Endothelial cell of umbilical vein (primary cell): ENCODE measurements around the gene GDPD4. TPM values are rescaled to one million over a fixed set of nuclear protein-coding genes. Genes with fewer than 3 reads are reported as not detected.

Experiments
- BruUV-seq: library from RNA; stranded (reverse); fragments of 400-500 nt; replicated peaks from 2 replicates; lab custom pipeline; 2021; lab: Mats Ljungman, UMichigan
- CTCF ChIA-PET: fragments of 300-600, 350-600 bp; sonication (Branson Sonifier 250); formaldehyde crosslinking; loops from one replicate; lab custom pipeline; 2021; ENCODE audit warnings: antibody characterized with exemption, inconsistent platforms; lab: Charles Lee
- POLR2A ChIA-PET: fragments of 300-600, 350-600 bp; sonication (Branson Sonifier 250); formaldehyde crosslinking; loops from one replicate; lab custom pipeline; 2021; ENCODE audit warnings: antibody characterized with exemption, inconsistent platforms; lab: Charles Lee
- DNase-seq: peaks from one replicate; pipeline ENCODE4 v3.0.0-alpha.2; 2011; ENCODE audit warnings: low read depth, low spot score
- FAIRE-seq: peaks from 2 replicates; lab custom pipeline; 2011; peaks lifted over from hg19 to GRCh38; lab: Jason Lieb, UNC
- H2AFZ ChIP-seq: 2 replicates; pipeline ENCODE4 v1.6.0; 2012; ENCODE audit warnings: low read depth, low read length, control low read depth, inconsistent platforms
- H3K27ac ChIP-seq: 2 replicates; pipeline ENCODE4 v1.5.1; 2011; ENCODE audit warnings: low read depth, mild to moderate bottlenecking, control low read depth, low read length, moderate library complexity; ENCODE audit not compliant: insufficient read depth
- H3K27me3 ChIP-seq, 2 experiments: 2 replicates each; pipeline versions ENCODE4 v1.6.0 to v1.6.1; 2011; ENCODE audit warnings: low read length in 2 of 2, mixed read lengths in 1 of 2; ENCODE audit not compliant: control insufficient read depth in 2 of 2, insufficient read depth in 2 of 2
- H3K36me3 ChIP-seq, 2 experiments: 2 replicates in 1 of 2; 3 replicates in 1 of 2; pipeline ENCODE4 v1.5.1; 2011; ENCODE audit warnings: low read length in 2 of 2, mild to moderate bottlenecking in 1 of 2, moderate library complexity in 1 of 2; ENCODE audit not compliant: control insufficient read depth in 2 of 2, insufficient read depth in 2 of 2; ENCODE audit errors: extremely low read depth in 1 of 2
- H3K4me1 ChIP-seq: 3 replicates; pipeline ENCODE4 v1.5.1; 2011; ENCODE audit warnings: mild to moderate bottlenecking, low read length; ENCODE audit not compliant: control insufficient read depth, insufficient read depth; ENCODE audit errors: extremely low read depth
- H3K4me2 ChIP-seq: 2 replicates; pipeline ENCODE4 v1.6.1; 2011; ENCODE audit warnings: low read length, control low read depth, mixed read lengths; ENCODE audit not compliant: insufficient read depth
- H3K4me3 ChIP-seq, 3 experiments: fragments of 200-600 bp in 1 of 3; sonication (generic), shearing (Covaris generic) in 1 of 3; replicated peaks in 1 of 3; 2 replicates each; pipeline ENCODE4 v1.5.1; 2011 to 2016; ENCODE audit warnings: control low read depth in 3 of 3, low read length in 3 of 3, mild to moderate bottlenecking in 2 of 3, inconsistent platforms in 1 of 3, low read depth in 1 of 3, moderate library complexity in 1 of 3; ENCODE audit not compliant: insufficient read depth in 1 of 3
- H3K79me2 ChIP-seq: 2 replicates; pipeline ENCODE4 v1.6.0; 2012; ENCODE audit warnings: low read length, inconsistent platforms; ENCODE audit not compliant: control insufficient read depth, insufficient read depth
- H3K9ac ChIP-seq: replicated peaks from 2 replicates; pipeline ENCODE3; 2011; ENCODE audit warnings: low read length, control low read depth; ENCODE audit not compliant: insufficient read depth; ENCODE audit errors: extremely low read depth
- H3K9me1 ChIP-seq: replicated peaks from 3 replicates; pipeline ENCODE4 v1.6.0; 2011; ENCODE audit warnings: mild to moderate bottlenecking, low read length; ENCODE audit not compliant: control insufficient read depth, insufficient read depth; ENCODE audit errors: extremely low read depth
- H3K9me3 ChIP-seq: replicated peaks from 2 replicates; pipeline ENCODE4 v1.5.1; 2012; ENCODE audit warnings: low read length, inconsistent platforms; ENCODE audit not compliant: control insufficient read depth, insufficient read depth
- H4K20me1 ChIP-seq: replicated peaks from 2 replicates; pipeline ENCODE3; 2011; ENCODE audit warnings: mild to moderate bottlenecking, low read length; ENCODE audit not compliant: control insufficient read depth, insufficient read depth; ENCODE audit errors: extremely low read depth
- CTCF ChIP-seq, 2 donors: IDR thresholded peaks; 1 replicate in 1 of 2; 2 replicates in 1 of 2; pipeline ENCODE4 v1.5.1; 2011; ENCODE audit warnings: low read length in 2 of 2, mild to moderate bottlenecking in 2 of 2, moderate library complexity in 2 of 2, control low read depth in 1 of 2, inconsistent platforms in 1 of 2, low read depth in 1 of 2; ENCODE audit not compliant: insufficient read depth in 1 of 2; ENCODE audit errors: extremely low read depth in 1 of 2
- EZH2 ChIP-seq: IDR thresholded peaks from 2 replicates; pipeline ENCODE4 v1.6.1; 2012; ENCODE audit warnings: borderline replicate concordance, low read depth, mild to moderate bottlenecking, moderate library complexity, low read length, inconsistent platforms; ENCODE audit not compliant: severe bottlenecking
- FOS ChIP-seq: IDR thresholded peaks from 2 replicates; pipeline ENCODE4 v1.6.1; 2011; ENCODE audit warnings: mild to moderate bottlenecking, low read length, moderate library complexity, borderline replicate concordance; ENCODE audit not compliant: insufficient read depth
- GATA2 ChIP-seq: IDR thresholded peaks from 2 replicates; pipeline ENCODE4 v1.7.0; 2011; ENCODE audit warnings: low read depth, mild to moderate bottlenecking, moderate library complexity, mixed read lengths, low read length; ENCODE audit not compliant: insufficient read length, insufficient read depth
- JUN ChIP-seq: IDR thresholded peaks from 2 replicates; pipeline ENCODE4 v1.6.1; 2011; ENCODE audit warnings: borderline replicate concordance, low read depth; ENCODE audit not compliant: insufficient read length, insufficient read depth
- MYC ChIP-seq: IDR thresholded peaks from one replicate; pipeline ENCODE4 v1.6.1; 2011; ENCODE audit warnings: mild to moderate bottlenecking, low read depth, low read length
- POLR2A ChIP-seq: IDR thresholded peaks from 2 replicates; pipeline ENCODE4 v1.6.1; 2012; ENCODE audit warnings: low read depth, mild to moderate bottlenecking, control low read depth, low read length
- POLR2AphosphoS5 ChIP-seq: IDR thresholded peaks from 2 replicates; pipeline ENCODE4 v1.6.1; 2012; ENCODE audit warnings: low read depth, mild to moderate bottlenecking, control low read depth, low read length, moderate library complexity; ENCODE audit not compliant: insufficient read depth
- dilution Hi-C: fragments of 300-500 bp; cut with MboI; formaldehyde crosslinking; loops from one replicate; pipeline ENCODE4 v1.15.0; 2019; ENCODE audit warnings: low sequenced_read_pairs; ENCODE audit not compliant: extremely low pct_ligation_motif_present
- intact Hi-C: fragments of 100-400 bp; cut with micrococcal nuclease; formaldehyde crosslinking; loops from one replicate; pipeline ENCODE4 v1.10.0; 2022
- polyA plus RNA-seq, 4 experiments: library from polyadenylated mRNA; depleted of rRNA in 3 of 4; stranded (reverse) in 3 of 4; unstranded in 1 of 4; fragments of >200 nt; gene quantifications; 2 replicates each; pipeline versions ENCODE4 v1.2.1 to v1.2.3, GENCODE V29; 2011 to 2012; ENCODE audit warnings: missing spikeins in 1 of 4
- total RNA-seq: library from RNA; stranded (reverse); gene quantifications from 2 replicates; pipeline ENCODE4 v1.2.3, GENCODE V29; 2021
- TF ChIP-seq, protein P1 (sequence below): IDR thresholded peaks from 2 replicates; pipeline ENCODE4 v1.6.1; 2011; ENCODE audit not compliant: insufficient read depth, insufficient read length

The GDPD4 gene
- total and polyA plus RNA-seq, 2 donors (not counting 3 experiments of a cell fraction or from before 2014, with no cell fraction given), result not detected

DNA sequence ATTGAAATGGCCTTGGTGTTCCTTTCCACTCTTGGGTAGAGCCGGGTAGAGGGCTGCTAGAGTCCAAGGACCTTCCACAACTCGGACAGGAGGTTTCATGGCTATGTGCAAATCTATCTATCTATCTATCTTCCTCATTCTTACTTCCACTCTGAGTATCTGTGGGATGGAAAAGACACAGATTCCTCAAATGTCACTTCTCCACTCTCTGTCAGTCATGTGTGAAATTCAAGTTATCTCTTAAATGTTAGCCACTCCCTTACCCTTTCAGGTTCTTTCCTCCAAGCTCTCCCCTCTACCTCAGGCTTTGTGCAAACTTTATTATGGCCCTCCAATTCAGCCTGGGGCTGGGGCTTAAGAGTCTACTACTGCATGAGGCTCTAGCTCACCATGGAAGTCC is 84.3 kb downstream of the GDPD4 start:
- Histone ChIP-seq H3K9ac (no peak overlapping the region), H3K79me2 (no peaks in the 10 kb centered on the region), H3K9me1 (no peaks in the 10 kb centered on the region), H3K4me2 (no peak overlapping the region), H3K9me3 (no peaks in the 10 kb centered on the region), H2AFZ (no peak overlapping the region), H3K36me3 (no peaks in the 10 kb centered on the region), H3K4me3 (no peak overlapping the region), H3K4me1 (no peaks in the 10 kb centered on the region), H4K20me1 (no peaks in the 10 kb centered on the region), H3K27me3 (peaks cover 0 to 2% of the 10 kb centered on the region in 2 experiments), H3K27ac (no peak overlapping the region)
- DNase-seq (no peak), FAIRE-seq (no peak)
- ChIA-PET CTCF (no interaction called here), POLR2A (no interaction called here)
- TF ChIP-seq EZH2 (no peak), CTCF (IDR thresholded peaks at IDR 0.05; ENCODE audit: extremely low read depth in 1 of 2, insufficient read depth in 1 of 2, low read depth in 1 of 2, low read length in 2 of 2) (no peak), POLR2AphosphoS5 (no peak), GATA2 (no peak), MYC (no peak), JUN (no peak), FOS (no peak), POLR2A (no peak)
- TF ChIP-seq, protein P1, sequence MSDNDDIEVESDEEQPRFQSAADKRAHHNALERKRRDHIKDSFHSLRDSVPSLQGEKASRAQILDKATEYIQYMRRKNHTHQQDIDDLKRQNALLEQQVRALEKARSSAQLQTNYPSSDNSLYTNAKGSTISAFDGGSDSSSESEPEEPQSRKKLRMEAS, result no peak
- no TSS peak for BruUV-seq
- intact Hi-C loops, result no loop called here
- dilution Hi-C loops, result no loop called here
